Tibial nerve (tissue), 4 donors: ENCODE data around the gene PDE1C.

ENCODE experiments used
- EP300 ChIP-seq, 2 donors: sonication (generic); formaldehyde crosslinking; IDR thresholded peaks; one replicate each; pipeline ENCODE4 v1.6.1; 2017; ENCODE audit warnings: antibody characterized with exemption in 2 of 2, mild to moderate bottlenecking in 1 of 2
- POLR2A ChIP-seq, 2 donors: fragments of 450-650 bp; IDR thresholded peaks; one replicate each; pipeline ENCODE4 v1.6.1; 2017; ENCODE audit warnings: antibody characterized with exemption in 2 of 2, mild to moderate bottlenecking in 2 of 2, moderate library complexity in 2 of 2
- TF ChIP-seq, protein P1 (sequence below), 5 experiments: fragments of 200-600 bp in 3 of 5; fragments of 450-650 bp in 2 of 5; sonication (generic) in 3 of 5; IDR thresholded peaks; one replicate each; pipeline ENCODE4 v1.5.1; 2016 to 2019; ENCODE audit warnings: antibody characterized with exemption in 5 of 5, mild to moderate bottlenecking in 3 of 5, moderate library complexity in 2 of 5

GRCh38 chr7:31860925-31861324, 209.3 kb downstream of the PDE1C start:
- TF ChIP-seq, protein P1, sequence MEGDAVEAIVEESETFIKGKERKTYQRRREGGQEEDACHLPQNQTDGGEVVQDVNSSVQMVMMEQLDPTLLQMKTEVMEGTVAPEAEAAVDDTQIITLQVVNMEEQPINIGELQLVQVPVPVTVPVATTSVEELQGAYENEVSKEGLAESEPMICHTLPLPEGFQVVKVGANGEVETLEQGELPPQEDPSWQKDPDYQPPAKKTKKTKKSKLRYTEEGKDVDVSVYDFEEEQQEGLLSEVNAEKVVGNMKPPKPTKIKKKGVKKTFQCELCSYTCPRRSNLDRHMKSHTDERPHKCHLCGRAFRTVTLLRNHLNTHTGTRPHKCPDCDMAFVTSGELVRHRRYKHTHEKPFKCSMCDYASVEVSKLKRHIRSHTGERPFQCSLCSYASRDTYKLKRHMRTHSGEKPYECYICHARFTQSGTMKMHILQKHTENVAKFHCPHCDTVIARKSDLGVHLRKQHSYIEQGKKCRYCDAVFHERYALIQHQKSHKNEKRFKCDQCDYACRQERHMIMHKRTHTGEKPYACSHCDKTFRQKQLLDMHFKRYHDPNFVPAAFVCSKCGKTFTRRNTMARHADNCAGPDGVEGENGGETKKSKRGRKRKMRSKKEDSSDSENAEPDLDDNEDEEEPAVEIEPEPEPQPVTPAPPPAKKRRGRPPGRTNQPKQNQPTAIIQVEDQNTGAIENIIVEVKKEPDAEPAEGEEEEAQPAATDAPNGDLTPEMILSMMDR (IDR thresholded peaks at IDR 0.05) = no peak
- TF ChIP-seq POLR2A (IDR thresholded peaks at IDR 0.05) (no peak), EP300 (IDR thresholded peaks at IDR 0.05) (no peak)
